T-helper 1 cell treated with Interleukin-12 subunit alpha and Interleukin-12 subunit beta and Interleukin-4 antibody, amounts not matched to agents 30 μg/mL and 1 μg/mL, for 36 hours (primary cell): ENCODE results near the gene PRCC.
A peak's percentile ranks its signal among the peaks of the same experiment; 100 is the strongest.

ENCODE experiments used
- H3K27ac Mint-ChIP-seq: one replicate; pipeline ENCODE4 v1.8.0; 2021; ENCODE audit warnings: mild to moderate bottlenecking, mixed read lengths
- H3K27me3 Mint-ChIP-seq: one replicate; pipeline ENCODE4 v1.8.0; 2021; ENCODE audit warnings: low read depth, mixed read lengths
- H3K36me3 Mint-ChIP-seq: one replicate; pipeline ENCODE4 v1.8.0; 2021; ENCODE audit warnings: low read depth, mixed read lengths
- H3K4me1 Mint-ChIP-seq: one replicate; pipeline ENCODE4 v1.8.0; 2021; ENCODE audit warnings: low read depth, mixed read lengths
- H3K4me3 Mint-ChIP-seq: one replicate; pipeline ENCODE4 v1.8.0; 2021; ENCODE audit warnings: mild to moderate bottlenecking, moderate library complexity, mixed read lengths
- H3K9me3 Mint-ChIP-seq: one replicate; pipeline ENCODE4 v1.8.0; 2021; ENCODE audit warnings: mixed read lengths

The PRCC gene

DNA sequence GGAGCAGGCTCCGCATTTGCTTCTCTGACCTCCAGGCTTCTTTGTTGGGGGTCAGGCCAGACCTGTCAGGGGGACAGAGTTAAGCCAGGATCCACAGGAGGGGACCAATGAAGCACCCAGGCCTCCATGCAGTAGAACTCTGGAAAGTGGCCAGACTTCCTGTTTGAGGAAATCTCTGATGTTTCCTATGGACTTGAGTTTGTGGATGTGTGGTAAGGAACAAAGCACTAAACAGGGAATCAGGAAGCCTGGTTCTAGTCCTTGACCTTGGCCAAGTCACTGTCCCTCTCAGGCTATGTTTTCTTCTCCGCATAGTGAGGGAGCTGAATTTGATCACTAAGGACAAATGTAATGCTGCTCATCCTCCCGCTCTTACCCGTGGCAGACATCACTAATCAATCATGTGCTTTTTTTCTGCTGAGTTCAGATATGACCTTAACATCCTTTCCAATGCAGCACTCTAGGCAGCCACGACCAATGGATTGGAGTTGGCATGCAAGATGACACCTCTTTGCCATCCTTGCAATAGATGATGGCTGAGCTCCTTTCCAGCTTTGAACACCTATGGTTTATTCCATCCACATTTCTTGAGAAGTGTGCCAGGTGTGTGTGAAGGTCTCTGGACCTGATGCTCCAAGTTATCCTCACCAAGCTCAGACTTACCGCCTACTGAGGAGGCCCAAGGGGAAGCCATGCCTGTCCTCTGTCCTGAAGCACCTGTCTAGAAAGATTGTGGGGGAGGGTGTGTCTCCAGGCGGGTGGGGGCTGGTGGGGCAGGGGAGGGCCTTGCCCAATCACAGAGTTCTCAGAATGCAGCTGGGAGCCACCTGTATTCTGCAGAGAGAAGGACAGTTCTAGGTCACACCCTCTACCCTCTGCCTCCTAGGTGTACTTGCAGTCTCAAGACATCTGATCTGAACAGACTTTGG is 39.4 kb downstream of the PRCC start:
- Mint-ChIP-seq H3K27me3 (no peaks in the 10 kb centered on the region), H3K27ac (peak overlapping the region; percentile 94), H3K4me3 (peak overlapping the region; percentile 83), H3K4me1 (peaks cover 71% of the 10 kb centered on the region), H3K36me3 (peaks cover 65% of the 10 kb centered on the region), H3K9me3 (no peaks in the 10 kb centered on the region)

DNA sequence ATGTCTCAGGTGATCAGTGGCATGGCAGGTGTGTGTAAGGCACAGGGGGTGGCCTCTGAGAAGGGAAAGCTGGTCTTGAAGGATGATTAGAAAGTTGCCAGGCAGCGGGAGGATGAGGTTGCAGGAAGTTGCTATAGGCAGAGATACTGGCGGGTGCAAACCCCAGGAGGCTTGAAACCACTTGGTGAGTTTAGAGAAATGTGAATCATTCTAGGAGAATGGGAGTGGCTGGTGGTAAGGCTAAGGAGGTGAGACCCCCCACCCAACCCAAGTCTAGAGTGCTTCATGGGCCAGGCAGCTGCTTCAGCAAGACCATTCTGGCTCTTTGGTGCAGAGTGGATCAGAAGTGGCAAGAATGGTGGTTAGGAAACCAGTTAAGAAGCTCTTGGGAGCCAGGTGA is 40.3 kb downstream of the PRCC start:
- Mint-ChIP-seq H3K9me3 (no peaks in the 10 kb centered on the region), H3K36me3 (peaks cover 71% of the 10 kb centered on the region), H3K4me1 (peaks cover 72% of the 10 kb centered on the region), H3K27me3 (no peaks in the 10 kb centered on the region), H3K4me3 (peak overlapping the region; percentile 83), H3K27ac (peak overlapping the region; percentile 94)

DNA sequence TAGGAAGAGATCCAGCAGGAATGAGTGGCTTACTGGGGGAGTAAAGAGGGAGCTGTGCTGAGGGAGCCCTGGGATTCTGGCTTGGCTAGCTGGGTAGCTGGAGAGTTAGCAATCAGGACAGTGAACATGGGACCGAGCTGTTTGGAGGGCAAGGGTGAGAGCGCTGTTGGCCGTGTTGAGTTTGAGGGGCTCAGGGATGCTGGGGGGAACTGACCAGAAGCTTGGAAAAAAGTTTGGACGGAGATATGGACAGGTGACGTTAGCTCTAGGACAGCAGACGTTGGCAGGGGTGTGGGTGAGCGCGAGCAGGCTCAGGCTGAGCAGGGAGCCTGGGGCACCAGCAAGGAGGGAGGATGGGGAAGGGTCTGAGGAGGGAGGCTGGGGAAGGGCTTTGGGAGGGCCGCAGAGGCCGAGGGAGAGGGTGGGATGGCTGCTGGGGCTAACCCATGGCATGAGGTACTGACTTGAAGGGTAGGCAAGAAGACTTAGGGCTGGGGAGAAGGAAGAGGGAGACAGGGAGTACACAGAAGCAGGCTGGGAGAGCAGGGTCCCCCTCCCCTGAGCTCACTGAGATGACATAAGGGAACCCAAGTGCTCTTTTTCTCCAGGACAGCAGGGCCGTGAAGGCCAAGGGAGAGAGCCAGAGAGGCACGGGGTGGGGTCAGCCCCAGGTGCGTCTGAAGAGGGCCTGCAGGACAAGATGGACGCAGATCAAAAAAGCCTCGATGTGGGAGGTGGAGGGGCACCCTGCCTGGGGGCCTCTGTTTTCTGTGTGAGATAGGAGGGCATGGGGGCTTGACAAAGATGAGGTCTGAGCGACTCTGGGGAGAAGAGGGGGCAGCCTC is 41.1 kb downstream of the PRCC start:
- Mint-ChIP-seq H3K27me3 (no peaks in the 10 kb centered on the region), H3K36me3 (peaks cover 74% of the 10 kb centered on the region), H3K27ac (peak overlapping the region; percentile 94), H3K9me3 (no peaks in the 10 kb centered on the region), H3K4me1 (peaks cover 76% of the 10 kb centered on the region), H3K4me3 (peak overlapping the region; percentile 83)

GRCh38 chr1:156809281-156809680 is 41.9 kb downstream of the PRCC start:
- Mint-ChIP-seq H3K4me3 (peak overlapping the region; percentile 83), H3K4me1 (peaks cover 71% of the 10 kb centered on the region), H3K9me3 (no peaks in the 10 kb centered on the region), H3K36me3 (peaks cover 77% of the 10 kb centered on the region), H3K27ac (peak overlapping the region; percentile 94), H3K27me3 (no peaks in the 10 kb centered on the region)

DNA sequence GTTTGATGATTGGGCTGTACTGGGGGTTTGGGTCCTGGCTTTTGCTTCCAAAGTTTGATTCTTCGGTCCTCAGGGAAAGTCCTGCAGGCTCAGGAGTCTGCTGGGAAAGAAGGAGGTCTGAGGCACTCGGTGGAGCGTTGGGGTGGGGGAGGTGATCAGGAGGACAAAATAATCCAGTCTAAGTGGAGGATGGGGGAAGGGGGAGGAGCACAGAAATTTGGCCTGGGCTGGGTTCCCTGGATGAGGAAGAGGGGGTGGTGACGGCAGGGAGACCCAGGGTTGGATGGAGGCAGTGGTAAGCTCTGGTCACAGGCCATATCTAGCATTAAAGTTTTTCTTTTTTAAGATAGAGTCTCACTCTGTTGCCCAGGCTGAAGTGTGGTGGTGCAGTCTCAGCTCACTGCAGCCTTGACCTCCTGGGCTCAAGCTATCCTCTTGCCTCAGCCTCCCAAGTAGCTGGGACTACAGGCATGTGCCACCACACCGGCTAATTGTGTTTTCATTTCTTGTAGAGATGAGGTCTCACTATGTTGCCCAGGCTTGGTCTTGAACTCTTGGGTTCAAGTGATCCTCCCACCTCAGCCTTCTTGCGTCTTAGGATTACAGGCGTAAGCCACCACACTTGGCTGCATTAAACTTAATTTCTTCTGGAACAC is 42.5 kb downstream of the PRCC start:
- no peaks in the 10 kb centered on the region for H3K27me3 Mint-ChIP-seq
- H3K27ac Mint-ChIP-seq: peak overlapping the region; percentile 94
- H3K4me3 Mint-ChIP-seq: peak overlapping the region; percentile 51
- H3K9me3 Mint-ChIP-seq: no peaks in the 10 kb centered on the region
- H3K36me3 Mint-ChIP-seq: peaks cover 78% of the 10 kb centered on the region
- H3K4me1 Mint-ChIP-seq: peaks cover 71% of the 10 kb centered on the region

GRCh38 chr1:156811168-156811567 is 43.8 kb downstream of the PRCC start:
- Mint-ChIP-seq H3K4me1 (peaks cover 71% of the 10 kb centered on the region), H3K9me3 (no peaks in the 10 kb centered on the region), H3K27me3 (no peaks in the 10 kb centered on the region), H3K4me3 (peak overlapping the region; percentile 89), H3K36me3 (peaks cover 82% of the 10 kb centered on the region), H3K27ac (peak overlapping the region; percentile 100)

GRCh38 chr1:156812293-156812990 is 45.1 kb downstream of the PRCC start:
- Mint-ChIP-seq H3K27ac (peak overlapping the region; percentile 100), H3K4me3 (peak overlapping the region; percentile 89), H3K36me3 (peaks cover 72% of the 10 kb centered on the region), H3K4me1 (peaks cover 67% of the 10 kb centered on the region), H3K9me3 (no peaks in the 10 kb centered on the region), H3K27me3 (no peaks in the 10 kb centered on the region)

- Mint-ChIP-seq H3K9me3 (no peaks in the 10 kb centered on the region), H3K27me3 (no peaks in the 10 kb centered on the region), H3K4me1 (peaks cover 62% of the 10 kb centered on the region), H3K27ac (peak overlapping the region; percentile 100), H3K36me3 (peaks cover 67% of the 10 kb centered on the region), H3K4me3 (peak overlapping the region; percentile 89)
These were observed 46.0 kb downstream of the PRCC start for GRCh38 chr1:156813298-156813697.

- Mint-ChIP-seq H3K4me3 (peak overlapping the region; percentile 89), H3K36me3 (peaks cover 61% of the 10 kb centered on the region), H3K27me3 (no peaks in the 10 kb centered on the region), H3K9me3 (no peaks in the 10 kb centered on the region), H3K4me1 (peaks cover 57% of the 10 kb centered on the region), H3K27ac (peak overlapping the region; percentile 100)
These were observed 46.6 kb downstream of the PRCC start for GRCh38 chr1:156813750-156814570.

DNA sequence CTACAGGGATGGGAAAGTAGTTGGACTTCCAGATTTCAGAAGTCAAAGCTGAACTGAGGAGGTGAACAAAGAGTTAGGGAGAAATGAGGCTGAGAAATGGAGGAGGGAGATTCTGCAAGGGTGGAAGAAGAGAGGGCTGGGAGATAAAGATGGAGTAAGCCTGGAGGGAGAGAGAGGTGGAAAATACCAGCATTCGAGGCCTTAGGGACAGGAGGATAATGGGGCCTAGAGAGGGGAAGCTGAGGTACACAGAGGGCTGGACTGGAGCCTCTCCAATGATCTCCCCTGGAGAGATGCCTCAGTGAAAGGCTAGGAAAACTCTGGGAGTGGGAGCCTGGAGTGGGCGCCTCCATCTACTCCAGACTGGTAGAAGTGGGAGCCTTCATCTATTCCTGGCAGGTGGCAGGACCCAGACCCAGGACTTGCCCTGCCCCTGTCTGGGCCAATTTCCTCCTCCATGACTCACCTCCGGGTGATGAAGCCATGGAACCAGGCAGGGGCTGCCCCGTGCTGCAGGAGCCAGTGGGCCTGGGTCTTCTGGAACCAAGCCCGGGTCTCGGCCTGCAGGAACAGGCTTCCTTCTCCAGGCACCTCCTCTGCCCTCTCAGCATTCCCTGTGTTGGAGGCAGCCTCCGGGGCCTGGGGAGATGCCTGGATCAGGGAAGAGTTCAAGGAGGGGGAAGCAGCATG is 47.4 kb downstream of the PRCC start:
- Mint-ChIP-seq H3K9me3 (no peaks in the 10 kb centered on the region), H3K4me1 (peaks cover 54% of the 10 kb centered on the region), H3K27me3 (no peaks in the 10 kb centered on the region), H3K4me3 (peak overlapping the region; percentile 89), H3K36me3 (peaks cover 57% of the 10 kb centered on the region), H3K27ac (peak overlapping the region; percentile 100)

- Mint-ChIP-seq H3K27me3 (no peaks in the 10 kb centered on the region), H3K27ac (peak overlapping the region; percentile 100), H3K36me3 (peaks cover 58% of the 10 kb centered on the region), H3K9me3 (no peaks in the 10 kb centered on the region), H3K4me3 (peak overlapping the region; percentile 89), H3K4me1 (peaks cover 56% of the 10 kb centered on the region)
These were observed 48.0 kb downstream of the PRCC start for GRCh38 chr1:156815307-156815826.

GRCh38 chr1:156815961-156816422 is 48.7 kb downstream of the PRCC start:
- Mint-ChIP-seq H3K27me3 (no peaks in the 10 kb centered on the region), H3K9me3 (peaks cover 4% of the 10 kb centered on the region), H3K4me3 (peak overlapping the region; percentile 89), H3K36me3 (peaks cover 60% of the 10 kb centered on the region), H3K4me1 (peaks cover 60% of the 10 kb centered on the region), H3K27ac (peak overlapping the region; percentile 100)
